ENCODE measurements around the gene ATP6V1F.

Gene ATP6V1F

DNA sequence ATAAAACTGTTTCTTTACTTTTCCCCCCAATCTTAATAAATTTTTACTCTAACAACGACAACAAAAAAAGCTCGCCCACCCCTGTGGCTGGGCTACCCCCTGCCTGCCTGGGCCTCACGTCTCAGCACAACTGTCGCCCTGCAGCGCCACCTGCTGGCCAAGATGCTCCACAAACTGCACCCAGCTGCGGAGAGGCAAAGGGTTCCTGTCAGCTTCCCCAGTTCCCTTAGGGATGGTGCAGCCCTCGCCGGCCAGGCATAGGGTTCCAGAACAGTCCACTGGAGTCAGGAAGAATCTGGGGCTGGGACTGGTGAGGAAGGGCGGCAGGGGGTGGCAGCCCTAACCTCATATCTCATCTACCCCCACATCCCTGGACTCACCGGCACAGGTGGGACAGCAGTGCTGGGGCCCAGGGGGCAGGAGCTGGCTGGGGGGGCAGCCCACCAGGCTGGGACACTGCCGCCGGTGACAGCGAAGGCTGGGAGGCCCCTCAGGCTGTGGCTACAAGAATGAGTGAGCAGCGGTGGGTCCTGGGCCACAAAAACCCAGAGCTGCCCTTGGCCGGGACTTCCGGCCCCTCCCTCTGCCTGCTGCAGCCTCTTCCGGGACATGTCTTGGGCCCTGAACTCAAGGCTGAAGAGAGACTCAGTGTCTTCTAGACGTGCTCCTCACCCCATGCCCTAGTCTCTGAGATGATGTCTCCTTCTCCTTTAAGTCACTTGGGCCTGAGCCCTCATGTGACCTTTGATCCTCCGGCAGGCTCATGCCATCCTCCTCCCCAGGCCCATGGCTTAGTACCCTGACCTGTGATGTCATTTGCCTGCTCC, 21.2 kb downstream of the ATP6V1F start:
- DNase-seq (ENCODE audit: low read depth), result peak; percentile 69

DNA sequence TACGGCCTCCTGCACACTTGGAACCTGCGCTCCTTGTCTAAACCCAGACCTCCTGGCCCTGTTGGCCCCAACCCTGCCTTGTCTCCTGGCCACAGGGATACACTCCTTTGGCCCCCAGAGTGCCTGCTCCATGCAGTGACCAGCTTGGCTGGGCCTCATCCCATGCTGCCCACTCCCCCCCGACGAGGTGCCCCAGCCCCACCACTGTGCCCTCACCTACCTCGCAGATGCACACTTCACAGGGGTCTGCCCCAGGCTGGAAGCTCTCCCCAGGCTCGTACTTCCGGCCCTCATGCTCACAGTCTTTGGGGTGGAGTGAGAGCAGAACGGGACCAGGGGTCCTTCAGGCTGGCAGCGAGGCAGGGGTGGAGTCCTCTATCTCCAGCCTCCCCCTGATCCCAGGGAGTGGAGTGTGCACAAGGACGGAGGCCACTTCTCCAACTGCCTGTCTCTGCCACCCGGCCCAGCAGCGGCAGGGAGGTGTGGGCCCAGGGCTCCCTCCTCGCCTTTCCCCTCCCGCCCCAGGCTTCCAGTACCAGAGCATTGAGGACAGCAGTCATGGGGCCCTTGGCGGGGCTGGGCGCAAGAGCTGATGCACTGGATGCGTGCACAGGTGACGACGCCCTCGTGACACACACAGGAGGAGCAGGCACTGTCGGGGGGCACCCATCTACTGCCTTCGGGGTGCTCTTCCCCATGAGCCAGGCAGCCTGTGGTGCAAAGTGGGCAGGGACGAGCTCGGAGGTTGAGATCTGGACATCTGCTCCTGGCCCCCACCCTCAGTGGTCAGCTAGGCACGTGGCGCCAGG, 22.1 kb downstream of the ATP6V1F start:
- DNase-seq (ENCODE audit: low read depth), result no peak

GRCh38 chr7:128885370-128886187, 22.9 kb downstream of the ATP6V1F start:
- DNase-seq (ENCODE audit: low read depth), result no peak

GRCh38 chr7:128886391-128887168, 23.9 kb downstream of the ATP6V1F start:
- DNase-seq (ENCODE audit: low read depth), result no peak

DNA sequence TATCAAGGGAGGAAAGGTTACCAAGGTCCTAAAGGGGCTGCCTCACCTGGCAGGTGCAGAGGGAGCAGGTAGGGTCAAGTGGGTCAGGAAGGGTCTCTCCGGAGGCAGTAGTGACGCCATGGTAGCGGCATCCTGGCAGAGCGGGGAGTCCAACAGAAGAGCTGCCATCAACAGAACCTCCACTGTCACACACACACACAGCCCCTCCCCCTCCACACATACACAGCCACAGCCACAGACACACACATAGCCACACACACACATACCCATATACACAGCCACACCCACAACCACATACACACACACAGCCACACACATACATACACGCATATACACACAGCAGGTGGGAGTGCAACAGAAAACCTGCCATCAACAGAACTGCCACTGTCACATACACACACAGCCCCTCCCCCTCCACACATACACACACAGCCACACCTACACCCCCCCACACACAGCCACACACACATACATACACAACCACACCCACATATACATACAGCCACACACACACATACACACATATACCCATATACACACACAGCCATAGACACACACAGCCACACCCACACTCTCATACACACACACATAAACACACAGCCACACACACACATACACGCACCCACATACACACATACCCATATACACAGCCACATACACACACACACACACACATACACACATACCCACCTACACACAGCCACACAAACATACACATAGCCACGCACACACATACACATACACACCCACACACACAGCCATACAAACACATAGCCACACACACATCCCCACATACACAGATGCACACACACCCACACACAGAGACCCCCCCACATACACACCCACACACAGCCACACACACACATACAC, 24.7 kb downstream of the ATP6V1F start:
- no peak for DNase-seq (ENCODE audit: low read depth)

- DNase-seq (ENCODE audit: low read depth), result no peak
These were observed 25.5 kb downstream of the ATP6V1F start for GRCh38 chr7:128888039-128888755.

DNA sequence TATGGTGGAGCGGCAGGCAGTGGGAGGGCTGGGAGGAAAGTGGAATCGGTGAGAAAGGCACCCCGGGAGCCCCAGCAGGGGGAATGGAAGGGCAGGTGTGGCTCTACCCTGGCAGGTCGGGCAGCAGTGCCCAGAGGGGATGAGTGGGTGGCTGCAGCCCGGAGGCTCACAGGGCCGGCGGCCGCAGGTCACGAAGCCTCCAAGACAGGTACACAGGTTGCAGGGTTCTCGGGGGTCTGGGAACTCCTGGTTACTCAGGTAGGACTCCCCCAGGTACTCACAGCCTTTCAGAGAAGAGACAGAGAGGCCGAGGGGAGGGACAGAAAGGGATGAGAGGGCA, 26.1 kb downstream of the ATP6V1F start:
- no peak for DNase-seq (ENCODE audit: low read depth)

DNA sequence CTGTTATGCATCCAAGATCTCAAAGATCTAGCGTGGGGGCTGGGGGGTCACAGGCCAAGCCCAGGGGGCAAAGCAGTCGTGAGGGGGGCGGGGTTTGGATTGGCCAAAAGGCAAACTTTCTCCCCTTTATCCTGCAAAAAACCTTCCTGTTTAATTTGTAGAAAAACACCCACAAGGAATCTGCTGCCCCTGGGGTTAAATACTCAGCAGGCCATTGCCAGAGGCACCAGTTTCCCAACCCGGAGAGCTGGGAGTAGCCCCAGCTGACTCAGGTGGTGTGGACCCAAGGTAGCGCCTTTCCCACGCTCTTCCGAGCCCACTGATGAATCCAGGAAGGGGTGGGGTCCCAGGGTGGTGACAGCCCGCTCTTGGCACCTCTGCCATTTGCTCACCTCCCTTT, 26.5 kb downstream of the ATP6V1F start:
- no peak for DNase-seq (ENCODE audit: low read depth)

- no peak for DNase-seq (ENCODE audit: low read depth)
These were observed 27.9 kb downstream of the ATP6V1F start for GRCh38 chr7:128890306-128891109.

GRCh38 chr7:128891110-128891941, 28.7 kb downstream of the ATP6V1F start:
- DNase-seq (ENCODE audit: low read depth), result peak; percentile 16

- no peak for DNase-seq (ENCODE audit: low read depth)
These were observed 29.2 kb downstream of the ATP6V1F start for GRCh38 chr7:128891942-128892269.

GRCh38 chr7:128892521-128893250, 30.0 kb downstream of the ATP6V1F start:
- no peak for DNase-seq (ENCODE audit: low read depth)

DNA sequence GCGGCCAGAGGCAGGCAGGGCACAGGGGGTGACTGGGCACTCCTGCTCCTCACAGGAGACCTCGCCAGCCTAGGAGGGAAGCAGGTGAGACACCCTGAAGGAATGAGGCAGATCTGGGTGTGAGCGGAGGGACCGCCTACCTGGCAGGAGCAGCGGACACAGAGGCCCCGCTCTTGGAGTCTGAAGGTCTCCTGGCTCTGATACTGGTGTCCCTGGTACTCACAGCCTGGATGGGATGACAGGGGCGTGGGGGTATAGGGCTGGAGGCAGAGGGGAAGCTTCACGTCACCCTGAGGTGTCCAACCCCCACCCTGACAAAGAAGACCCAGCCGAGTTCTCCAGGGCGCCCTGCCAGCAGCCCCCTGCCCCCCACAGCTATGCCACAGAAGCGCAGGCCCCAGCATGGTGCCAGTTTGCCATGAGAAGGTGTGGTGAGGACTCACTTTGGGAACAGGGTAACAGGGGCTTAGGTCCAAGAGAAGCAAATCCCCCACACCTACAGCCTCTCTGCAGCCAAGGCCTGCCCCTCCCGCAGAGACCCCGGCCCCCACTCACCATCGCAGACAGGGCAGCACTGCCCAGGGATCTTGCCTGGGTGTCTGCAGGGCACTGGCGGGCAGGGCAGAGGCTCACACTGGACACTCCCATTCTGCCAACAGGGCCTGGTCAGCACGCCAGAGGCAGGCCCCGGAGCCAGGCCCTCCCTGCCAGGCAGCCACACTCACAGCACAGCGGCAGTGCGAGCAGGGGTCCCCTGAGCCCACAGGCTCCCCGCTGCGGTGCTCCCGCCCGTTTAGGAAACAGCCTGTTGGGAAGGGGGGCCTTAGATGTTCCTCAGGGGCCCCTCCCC, 30.8 kb downstream of the ATP6V1F start:
- DNase-seq (ENCODE audit: low read depth), result no peak

DNA sequence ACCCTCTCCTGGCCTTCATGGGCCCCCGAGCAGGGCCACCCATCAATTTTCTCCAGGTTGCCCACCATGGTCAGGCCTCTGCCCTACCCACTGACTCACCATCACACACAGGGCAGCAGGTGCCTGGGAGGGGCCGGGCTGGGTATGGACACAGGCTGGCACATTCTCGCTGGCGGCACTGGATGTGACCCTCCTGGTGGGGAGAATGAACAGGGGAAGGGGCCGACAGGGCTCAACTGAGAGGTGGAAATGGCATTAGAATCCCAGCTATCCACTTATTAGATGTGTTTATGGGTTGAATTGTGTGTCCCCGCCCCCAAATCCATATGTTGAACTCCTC, 31.4 kb downstream of the ATP6V1F start:
- no peak for DNase-seq (ENCODE audit: low read depth)

GRCh38 chr7:128895320-128895719, 32.7 kb downstream of the ATP6V1F start:
- no peak for DNase-seq (ENCODE audit: low read depth)

DNA sequence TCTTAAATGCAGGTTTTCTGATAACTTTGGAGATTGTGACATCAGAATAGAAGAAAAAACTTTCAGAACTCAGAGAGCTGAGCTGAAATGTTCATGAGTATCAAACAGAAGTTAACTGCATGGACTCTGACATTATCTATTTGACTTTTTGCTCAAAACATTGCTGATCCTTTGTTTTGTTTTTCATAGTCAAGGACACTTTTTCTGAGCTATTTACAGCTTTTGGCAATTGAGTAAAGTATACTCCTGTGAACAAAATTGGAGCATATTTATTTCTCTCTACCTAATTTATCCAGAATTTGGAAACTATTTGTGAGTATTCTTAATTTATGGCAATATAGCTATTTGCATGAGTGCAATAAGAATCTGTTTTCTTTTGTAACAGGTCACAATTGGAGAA, 36.7 kb downstream of the ATP6V1F start:
- DNase-seq (ENCODE audit: low read depth), result no peak

GRCh38 chr7:128900237-128900636, 37.6 kb downstream of the ATP6V1F start:
- no peak for DNase-seq (ENCODE audit: low read depth)
